A549 (cell line): ENCODE results near the gene BPI. TPM values are rescaled to one million over a fixed set of nuclear protein-coding genes. Genes with fewer than 3 reads are reported as not detected.

ENCODE experiments used
- ATAC-seq, 2 experiments: fragments of 200-7000 bp in 1 of 2; fragments of >200 bp in 1 of 2; cut with Nextera tagmentation in 1 of 2; cut with Tn5 transposase in 1 of 2; 3 replicates each; pipeline versions ENCODE4 v1.8.0 to v1.9.1; 2018 to 2020; ENCODE audit warnings: mild to moderate bottlenecking in 1 of 2, moderate library complexity in 1 of 2
- CTCF ChIA-PET: fragments of 300-600 bp; sonication (Branson Sonifier 250); formaldehyde crosslinking; extraction: SDS; loops from one replicate; lab custom pipeline; 2021; ENCODE audit warnings: antibody characterized with exemption, inconsistent platforms; lab: Yijun Ruan, JAX
- POLR2A ChIA-PET: fragments of 350-600 bp; formaldehyde crosslinking; extraction: SDS; loops from one replicate; lab custom pipeline; 2021; ENCODE audit warnings: antibody characterized with exemption, inconsistent platforms; lab: Yijun Ruan, JAX
- DNase-seq, 2 experiments: peaks; one replicate each; pipeline versions ENCODE4 v3.0.0 to v3.0.0-alpha.2; 2011 to 2016; ENCODE audit warnings: low read depth in 1 of 2, low spot score in 1 of 2
- FAIRE-seq: peaks from 2 replicates; lab custom pipeline; 2011; peaks lifted over from hg19 to GRCh38; lab: Jason Lieb, UNC
- H3K27ac ChIP-seq, 2 experiments: fragments of >200 bp; sonication (Bioruptor Twin); formaldehyde crosslinking; 3 replicates each; pipeline ENCODE4 v1.5.1; 2016 to 2017
- H3K4me1 ChIP-seq: fragments of >200 bp; sonication (Bioruptor Twin); formaldehyde crosslinking; 3 replicates; pipeline ENCODE4 v1.6.1; 2016
- H3K4me2 ChIP-seq: fragments of >200 bp; sonication (Bioruptor Twin); formaldehyde crosslinking; 3 replicates; pipeline ENCODE4 v1.6.1; 2016
- H3K4me3 ChIP-seq: fragments of >200 bp; sonication (Bioruptor Twin); formaldehyde crosslinking; 3 replicates; pipeline ENCODE4 v1.5.1; 2016
- H3K9me3 ChIP-seq: fragments of >200 bp; sonication (Bioruptor Twin); formaldehyde crosslinking; 3 replicates; pipeline ENCODE4 v1.6.1; 2016
- ATOH8 ChIP-seq: fragments of 250-450 bp; sonication (Bioruptor Pico); IDR thresholded peaks from 2 replicates; pipeline ENCODE4 v1.5.0; 2020; ENCODE audit warnings: low read depth, mild to moderate bottlenecking, moderate library complexity
- BCL3 ChIP-seq: fragments of >200 bp; sonication (Bioruptor Twin); formaldehyde crosslinking; IDR thresholded peaks from 3 replicates; pipeline ENCODE4 v1.6.1; 2016
- BHLHE40 ChIP-seq: IDR thresholded peaks from 2 replicates; pipeline ENCODE4 v1.6.1; 2012; ENCODE audit warnings: low read depth, low read length, inconsistent platforms
- EHF ChIP-seq: fragments of 250-450 bp; sonication (Bioruptor Pico); IDR thresholded peaks from 2 replicates; pipeline ENCODE4 v1.5.0; 2020; ENCODE audit warnings: mild to moderate bottlenecking
- ELK1 ChIP-seq: fragments of 150-350 bp; IDR thresholded peaks from 2 replicates; pipeline ENCODE4 v1.6.1; 2014; ENCODE audit warnings: low read depth, mild to moderate bottlenecking, low read length
- ESRRA ChIP-seq: fragments of 150-350 bp; IDR thresholded peaks from 2 replicates; pipeline ENCODE4 v1.6.1; 2014; ENCODE audit warnings: mild to moderate bottlenecking, low read length, borderline replicate concordance
- FOSL2 ChIP-seq, 2 experiments: fragments of 450-650 bp in 1 of 2; fragments of >200 bp in 1 of 2; sonication (Bioruptor Twin) in 1 of 2; formaldehyde crosslinking; IDR thresholded peaks; 2 replicates each; pipeline versions ENCODE4 v1.5.0 to v1.6.1; 2016 to 2020; ENCODE audit warnings: mild to moderate bottlenecking in 1 of 2, moderate library complexity in 1 of 2
- GATA3 ChIP-seq: IDR thresholded peaks from 2 replicates; pipeline ENCODE4 v1.6.1; 2012; ENCODE audit warnings: borderline replicate concordance
- HDAC2 ChIP-seq: fragments of 200-600 bp; sonication (generic); IDR thresholded peaks from 2 replicates; pipeline ENCODE4 v1.6.1; 2016
- HMGXB4 ChIP-seq: fragments of 250-450 bp; sonication (Bioruptor Pico); IDR thresholded peaks from 2 replicates; pipeline ENCODE4 v1.5.0; 2021; ENCODE audit warnings: mild to moderate bottlenecking, moderate library complexity, borderline replicate concordance
- HOXB13 ChIP-seq: fragments of 250-450 bp; sonication (Bioruptor Pico); IDR thresholded peaks from 2 replicates; pipeline ENCODE4 v1.5.0; 2020; ENCODE audit warnings: low read depth, mild to moderate bottlenecking, moderate library complexity
- HOXB5 ChIP-seq: fragments of 250-450 bp; sonication (Bioruptor Pico); IDR thresholded peaks from 2 replicates; pipeline ENCODE4 v1.5.0; 2020; ENCODE audit warnings: mild to moderate bottlenecking, moderate library complexity
- JUN ChIP-seq, 2 experiments: fragments of >200 bp; sonication (Bioruptor Twin); formaldehyde crosslinking; IDR thresholded peaks; 2 replicates in 1 of 2; 3 replicates in 1 of 2; pipeline ENCODE4 v1.6.1; 2016 to 2017
- MAX ChIP-seq: IDR thresholded peaks from 2 replicates; pipeline ENCODE4 v1.6.1; 2012
- MAZ ChIP-seq: fragments of 150-350 bp; IDR thresholded peaks from 2 replicates; pipeline ENCODE4 v1.6.1; 2014; ENCODE audit warnings: antibody characterized with exemption, low read depth, low read length, borderline replicate concordance
- NFE2L2 ChIP-seq: fragments of 150-350 bp; conservative IDR thresholded peaks from 2 replicates; pipeline ENCODE4 v1.6.1; 2014; ENCODE audit warnings: low read length
- NPAS2 ChIP-seq: fragments of 250-450 bp; sonication (Bioruptor Pico); IDR thresholded peaks from 2 replicates; pipeline ENCODE4 v1.8.0; 2022; ENCODE audit warnings: mild to moderate bottlenecking, moderate library complexity, borderline replicate concordance
- POLR2A ChIP-seq: IDR thresholded peaks from 2 replicates; pipeline ENCODE4 v1.6.1; 2012; ENCODE audit warnings: mild to moderate bottlenecking, low read length
- RAD21 ChIP-seq, 2 experiments: fragments of >200 bp in 1 of 2; sonication (Bioruptor Twin) in 1 of 2; formaldehyde crosslinking in 1 of 2; IDR thresholded peaks in 1 of 2; conservative IDR thresholded peaks in 1 of 2; 2 replicates in 1 of 2; 3 replicates in 1 of 2; pipeline ENCODE4 v1.6.1; 2012 to 2018; ENCODE audit warnings: inconsistent platforms in 1 of 2
- TP53 ChIP-seq: fragments of 250-450 bp; sonication (Bioruptor Pico); IDR thresholded peaks from 2 replicates; pipeline ENCODE4 v1.5.0; 2021; ENCODE audit warnings: mild to moderate bottlenecking, moderate library complexity
- ZC3H11A ChIP-seq: fragments of 450-650 bp; IDR thresholded peaks from 2 replicates; pipeline ENCODE4 v1.6.1; 2014; ENCODE audit warnings: antibody characterized with exemption, mild to moderate bottlenecking
- ZSCAN20 ChIP-seq: fragments of 250-450 bp; sonication (Bioruptor Pico); IDR thresholded peaks from 2 replicates; pipeline ENCODE4 v1.8.0; 2022; ENCODE audit warnings: mild to moderate bottlenecking, moderate library complexity
- WGBS: methylation state at CpG from one replicate; pipeline ENCODE4 v1.1.6; 2017; ENCODE audit errors: missing lambda C conversion rate; 5-methylcytosine and 5-hydroxymethylcytosine counted together
- polyA plus RNA-seq, 4 experiments: library from polyadenylated mRNA; depleted of rRNA in 3 of 4; stranded (reverse); fragments of >200 nt; fragmentation: RNase III in 1 of 4; extraction: RNeasy Plus Mini Kit Qiagen cat#74134 plus additional on column Dnase treatment in 1 of 4; gene quantifications; 2 replicates in 3 of 4; 3 replicates in 1 of 4; pipeline ENCODE4 v1.2.3, GENCODE V29; 2011 to 2017

The BPI gene
- polyA plus RNA-seq, 2 of the 4 experiments (the other 2 are of a cell fraction), result not detected

GRCh38 chr20:38260025-38260377 lies 44.0 kb upstream of the BPI start:
- WGBS, result 46% methylated on average over 5 of the region's 5 CpGs
- Histone ChIP-seq H3K4me1 (no peaks in the 10 kb centered on the region; the same call in 2 of the 3 replicates), H3K4me3 (no peak overlapping the region), H3K27ac (no peak overlapping the region), H3K4me2 (no peak overlapping the region), H3K9me3 (no peaks in the 10 kb centered on the region; the same call in 2 of the 3 replicates)
- no peak for DNase-seq
- ATAC-seq, result peak in 1 of 2 experiments; percentile 20; a peak in 1 of 6 replicates
- ChIA-PET POLR2A (no interaction called here), CTCF (interaction anchor here (1.2 to 1.9 kb wide), 3 partner anchors 10 to 202 kb away, joined by 3 to 7 read pairs (median 4); no protein-coding TSS in a partner anchor)
- no peak for FAIRE-seq
- no peak for TF ChIP-seq RAD21 (conservative IDR thresholded peaks at IDR 0.05 in 1 of 2, IDR thresholded peaks at IDR 0.05 in 1 of 2)
- no peak for TF ChIP-seq HDAC2
- no peak for TF ChIP-seq GATA3
- no peak for TF ChIP-seq POLR2A
- TF ChIP-seq EHF, result no peak
- TF ChIP-seq BCL3, result no peak
- TF ChIP-seq ZC3H11A, result no peak

- TF ChIP-seq ELK1 (no peak), EHF (no peak), FOSL2 (IDR thresholded peaks at IDR 0.05) (no peak), FOSL2 (CRISPR knock-in tag; IDR thresholded peaks at IDR 0.05) (no peak), ATOH8 (no peak), MAZ (no peak), TP53 (CRISPR knock-in tag) (no peak), HMGXB4 (CRISPR knock-in tag) (no peak)
- no peak within 1 kb of the TSS for H3K4me3 ChIP-seq
- no peak within 1 kb of the TSS; a peak in 1 of 6 replicates for H3K27ac ChIP-seq
- peaks cover 2% of the 10 kb centered on the region; the same call in 1 of the 3 replicates for H3K9me3 ChIP-seq
- no peak for FAIRE-seq
- CTCF ChIA-PET, result interaction anchor here (1.2 to 1.4 kb wide), 2 partner anchors 11 to 696 kb away, joined by 3 to 4 read pairs; no protein-coding TSS in a partner anchor
- H3K4me2 ChIP-seq, result no peak within 1 kb of the TSS
- ATAC-seq, result peak in 1 of 2 experiments; percentile 32; a peak in 2 of 6 replicates
- H3K4me1 ChIP-seq, result no peaks in the 10 kb centered on the region; the same call in 2 of the 3 replicates
- WGBS, result 72% methylated on average over 37 of the region's 65 CpGs
- POLR2A ChIA-PET, result no interaction called here
- DNase-seq, result no peak
Measured at GRCh38 chr20:38260378-38261053, 43.4 kb upstream of the BPI start, which contains the start of gene KIAA1755. TSS of gene KIAA1755 (minus strand) at chr20:38260735. CDS start at chr20:38260500, 235 bp downstream.

- peaks cover 4% of the 10 kb centered on the region; the same call in 1 of the 3 replicates for H3K9me3 ChIP-seq
- H3K27ac ChIP-seq, result no peak overlapping the region
- no peaks in the 10 kb centered on the region; the same call in 2 of the 3 replicates for H3K4me1 ChIP-seq
- ChIA-PET POLR2A (no interaction called here), CTCF (interaction anchor here (1.4 kb wide), 1 partner anchor 697 kb away, joined by 4 read pairs; no protein-coding TSS in a partner anchor)
- TF ChIP-seq RAD21 (conservative IDR thresholded peaks at IDR 0.05 in 1 of 2, IDR thresholded peaks at IDR 0.05 in 1 of 2) (no peak), HOXB5 (CRISPR knock-in tag) (no peak), NPAS2 (CRISPR knock-in tag) (no peak), ZSCAN20 (CRISPR knock-in tag) (no peak), ELK1 (no peak), BHLHE40 (no peak), MAX (no peak), NFE2L2 (no peak), JUN (IDR thresholded peaks at IDR 0.05) (no peak), HOXB13 (CRISPR knock-in tag) (no peak), HMGXB4 (CRISPR knock-in tag) (no peak), ESRRA (no peak)
- no peak for DNase-seq
- no peak overlapping the region for H3K4me2 ChIP-seq
- no peak overlapping the region for H3K4me3 ChIP-seq
- WGBS, result 78% methylated on average over 8 of the region's 8 CpGs
- no peak for FAIRE-seq
- no peak for ATAC-seq
Measured at GRCh38 chr20:38261054-38261390, 42.9 kb upstream of the BPI start.
